GM19240 (cell line): Measurements from ENCODE around the gene SAP30.

Experiments
- DNase-seq: peaks from one replicate; pipeline ENCODE4 v3.0.0; 2011; ENCODE audit warnings: low spot score; ENCODE audit not compliant: insufficient read length

The SAP30 gene

GRCh38 chr4:173367285-173367684, 3.5 kb upstream of the SAP30 start:
- no peak for DNase-seq

- DNase-seq, result no peak
Observed at GRCh38 chr4:173367946-173368345, 2.8 kb upstream of the SAP30 start.

GRCh38 chr4:173370130-173370476, 651 bp upstream of the SAP30 start:
- no peak for DNase-seq

- DNase-seq, result no peak
Observed at GRCh38 chr4:173371292-173372192, 788 bp downstream of the SAP30 start.

- DNase-seq, result no peak
Observed at GRCh38 chr4:173374588-173374987, 3.8 kb downstream of the SAP30 start.

- DNase-seq, result no peak
Observed at GRCh38 chr4:173379929-173380328, 9.2 kb downstream of the SAP30 start.

- no peak for DNase-seq
Observed at GRCh38 chr4:173380987-173381386, 10.2 kb downstream of the SAP30 start.

- no peak for DNase-seq
Observed at GRCh38 chr4:173381610-173382009, 10.9 kb downstream of the SAP30 start.

- no peak for DNase-seq
Observed at GRCh38 chr4:173382349-173382748, 11.6 kb downstream of the SAP30 start.

GRCh38 chr4:173386751-173387150, 16.0 kb downstream of the SAP30 start:
- DNase-seq, result no peak

GRCh38 chr4:173391701-173392100, 20.9 kb downstream of the SAP30 start:
- no peak for DNase-seq

GRCh38 chr4:173397604-173398003, 26.9 kb downstream of the SAP30 start:
- no peak for DNase-seq

- no peak for DNase-seq
Observed at GRCh38 chr4:173398220-173398619, 27.5 kb downstream of the SAP30 start.

- DNase-seq, result no peak
Observed at GRCh38 chr4:173398779-173399415, 28.1 kb downstream of the SAP30 start, which contains the start of gene SCRG1. Gene SCRG1 (minus strand): TSS chr4:173399116. CDS start chr4:173391414, 7,702 bp downstream.

- no peak for DNase-seq
Observed at GRCh38 chr4:173401063-173401462, 30.3 kb downstream of the SAP30 start.

GRCh38 chr4:173403051-173403450, 32.3 kb downstream of the SAP30 start:
- DNase-seq, result no peak

- no peak for DNase-seq
Observed at GRCh38 chr4:173404296-173404865, 33.6 kb downstream of the SAP30 start.

- DNase-seq, result no peak
Observed at GRCh38 chr4:173405840-173406606, 35.3 kb downstream of the SAP30 start.

GRCh38 chr4:173410079-173410478, 39.3 kb downstream of the SAP30 start:
- no peak for DNase-seq

- DNase-seq, result no peak
Observed at GRCh38 chr4:173411106-173411693, 40.4 kb downstream of the SAP30 start.

GRCh38 chr4:173413036-173413435, 42.3 kb downstream of the SAP30 start:
- DNase-seq, result no peak
